GM06990 (cell line): ENCODE measurements around the gene MTERF1.

Experiments used
- DNase-seq: peaks from one replicate; pipeline ENCODE4 v3.0.0-alpha.2; 2011; ENCODE audit not compliant: insufficient read length; ENCODE audit errors: extremely low read depth
- H3K27me3 ChIP-seq: replicated peaks from 2 replicates; pipeline ENCODE4 v1.6.0; 2011; ENCODE audit warnings: low read length; ENCODE audit not compliant: control insufficient read depth, insufficient read depth
- H3K36me3 ChIP-seq: 2 replicates; pipeline ENCODE4 v1.5.1; 2011; ENCODE audit warnings: low read length; ENCODE audit not compliant: control insufficient read depth, insufficient read depth
- H3K4me3 ChIP-seq: replicated peaks from 2 replicates; pipeline ENCODE4 v1.5.1; 2011; ENCODE audit warnings: low read depth, mild to moderate bottlenecking, control low read depth, low read length
- CTCF ChIP-seq: IDR thresholded peaks from 2 replicates; pipeline ENCODE4 v1.5.1; 2011; ENCODE audit warnings: low read length, control low read depth, mild to moderate bottlenecking, inconsistent platforms; ENCODE audit not compliant: insufficient read depth, poor library complexity, severe bottlenecking

The MTERF1 gene

GRCh38 chr7:91880413-91881241 is at the start of gene MTERF1:
MTERF1 (minus strand) TSS chr7:91880702; CDS start chr7:91880083, 619 bp downstream.
- peak; percentile 99 for TF ChIP-seq CTCF
- no peaks in the 10 kb centered on the region for H3K36me3 ChIP-seq
- no peaks in the 10 kb centered on the region for H3K27me3 ChIP-seq
- DNase-seq = peak; percentile 91
- peak within 1 kb of the TSS; percentile 98 for H3K4me3 ChIP-seq

- TF ChIP-seq CTCF = no peak
- DNase-seq = no peak
- Histone ChIP-seq H3K36me3 (no peaks in the 10 kb centered on the region), H3K27me3 (no peaks in the 10 kb centered on the region), H3K4me3 (no peak overlapping the region)
Measured at GRCh38 chr7:91929463-91929862, 49.0 kb upstream of the MTERF1 start.

- H3K4me3 ChIP-seq = no peak overlapping the region
- no peak for DNase-seq
- H3K36me3 ChIP-seq = no peaks in the 10 kb centered on the region
- no peak for TF ChIP-seq CTCF
- no peaks in the 10 kb centered on the region for H3K27me3 ChIP-seq
Measured at GRCh38 chr7:91927912-91928311, 47.4 kb upstream of the MTERF1 start.

GRCh38 chr7:91922857-91923256 is 42.4 kb upstream of the MTERF1 start:
- Histone ChIP-seq H3K36me3 (no peaks in the 10 kb centered on the region), H3K27me3 (no peaks in the 10 kb centered on the region), H3K4me3 (no peak overlapping the region)
- no peak for TF ChIP-seq CTCF
- DNase-seq = no peak

GRCh38 chr7:91918356-91918755 is 37.9 kb upstream of the MTERF1 start:
- Histone ChIP-seq H3K27me3 (no peaks in the 10 kb centered on the region), H3K36me3 (no peaks in the 10 kb centered on the region), H3K4me3 (no peak overlapping the region)
- no peak for TF ChIP-seq CTCF
- DNase-seq = no peak
